ENCODE results near the gene F12. TPM values are rescaled to one million over a fixed set of nuclear protein-coding genes. Genes with fewer than 3 reads are reported as not detected.
A peak's percentile ranks its signal among the peaks of the same experiment; 100 is the strongest.

F12 gene
- total and polyA plus RNA-seq, 2 of the 8 experiments (the other 6 are each of a cell fraction or from before 2014, with no cell fraction given) = 6.5 to 7.8 TPM

GRCh38 chr5:177425801-177426565 lies 16.6 kb upstream of the F12 start (continued):
- peak; percentile 63; the same call in 1 of the 2 replicates for TF ChIP-seq EGR1 (IDR thresholded peaks at IDR 0.05; ENCODE audit: borderline replicate concordance, low read depth, low read length)
- no peak for TF ChIP-seq RNF2 (IDR thresholded peaks at IDR 0.05; ENCODE audit: borderline replicate concordance, low read depth, low read length, missing control alignments, poor library complexity, severe bottlenecking)
- TF ChIP-seq RAD21 (IDR thresholded peaks at IDR 0.05 in 1 of 2, conservative IDR thresholded peaks at IDR 0.05 in 1 of 2; ENCODE audit: low read depth in 2 of 2, low read length in 2 of 2) = no peak
- TF ChIP-seq MAFK (IDR thresholded peaks at IDR 0.05; ENCODE audit: low read depth, low read length) = no peak
- no peak for TF ChIP-seq NRF1 (IDR thresholded peaks at IDR 0.05; ENCODE audit: low read depth, low read length)
- peak; percentile 57 for TF ChIP-seq ATF2 (IDR thresholded peaks at IDR 0.05; ENCODE audit: low read length)
- peak in 1 of 2 experiments; percentile 98; a peak in 2 of 4 replicates for TF ChIP-seq HDAC2 (IDR thresholded peaks at IDR 0.05; ENCODE audit: borderline replicate concordance in 1 of 2, low read depth in 2 of 2, low read length in 2 of 2)
- TF ChIP-seq GABPA (IDR thresholded peaks at IDR 0.05; ENCODE audit: borderline replicate concordance, insufficient read depth, low read length) = no peak; the same call in 1 of the 2 replicates
- no peak for TF ChIP-seq JUN (IDR thresholded peaks at IDR 0.05; ENCODE audit: low read depth, low read length)
- no peak for TF ChIP-seq YY1 (IDR thresholded peaks at IDR 0.05; ENCODE audit: low read depth, low read length)
- no peak for TF ChIP-seq NANOG (IDR thresholded peaks at IDR 0.05; ENCODE audit: insufficient read depth, low read depth, low read length, poor library complexity, severe bottlenecking)
